ENCODE measurements around the gene ANTXR1.

ANTXR1 gene

GRCh38 chr2:69131452-69131851 is 118.5 kb downstream of the ANTXR1 start:
- no peaks in the 10 kb centered on the region for H3K4me1 Mint-ChIP-seq (ENCODE audit: low read depth)
- H3K36me3 Mint-ChIP-seq = no peaks in the 10 kb centered on the region
- H3K9me3 Mint-ChIP-seq (ENCODE audit: low read depth) = no peaks in the 10 kb centered on the region
- no peak overlapping the region for H3K4me3 Mint-ChIP-seq
- H3K27ac Mint-ChIP-seq = no peak overlapping the region
- H3K27me3 Mint-ChIP-seq = peaks cover 2% of the 10 kb centered on the region

GRCh38 chr2:69131983-69132675 is 119.2 kb downstream of the ANTXR1 start:
- no peaks in the 10 kb centered on the region for H3K4me1 Mint-ChIP-seq (ENCODE audit: low read depth)
- H3K9me3 Mint-ChIP-seq (ENCODE audit: low read depth) = no peaks in the 10 kb centered on the region
- peaks cover 2% of the 10 kb centered on the region for H3K27me3 Mint-ChIP-seq
- H3K36me3 Mint-ChIP-seq = no peaks in the 10 kb centered on the region
- H3K4me3 Mint-ChIP-seq = no peak overlapping the region
- no peak overlapping the region for H3K27ac Mint-ChIP-seq

GRCh38 chr2:69132960-69133590 is 120.1 kb downstream of the ANTXR1 start:
- Mint-ChIP-seq H3K36me3 (no peaks in the 10 kb centered on the region), H3K9me3 (ENCODE audit: low read depth) (no peaks in the 10 kb centered on the region), H3K4me3 (no peak overlapping the region), H3K27me3 (no peaks in the 10 kb centered on the region), H3K27ac (no peak overlapping the region), H3K4me1 (ENCODE audit: low read depth) (no peaks in the 10 kb centered on the region)

GRCh38 chr2:69133898-69134297 is 120.9 kb downstream of the ANTXR1 start:
- Mint-ChIP-seq H3K27ac (no peak overlapping the region), H3K27me3 (no peaks in the 10 kb centered on the region), H3K4me1 (ENCODE audit: low read depth) (no peaks in the 10 kb centered on the region), H3K4me3 (no peak overlapping the region), H3K9me3 (ENCODE audit: low read depth) (no peaks in the 10 kb centered on the region), H3K36me3 (no peaks in the 10 kb centered on the region)

DNA sequence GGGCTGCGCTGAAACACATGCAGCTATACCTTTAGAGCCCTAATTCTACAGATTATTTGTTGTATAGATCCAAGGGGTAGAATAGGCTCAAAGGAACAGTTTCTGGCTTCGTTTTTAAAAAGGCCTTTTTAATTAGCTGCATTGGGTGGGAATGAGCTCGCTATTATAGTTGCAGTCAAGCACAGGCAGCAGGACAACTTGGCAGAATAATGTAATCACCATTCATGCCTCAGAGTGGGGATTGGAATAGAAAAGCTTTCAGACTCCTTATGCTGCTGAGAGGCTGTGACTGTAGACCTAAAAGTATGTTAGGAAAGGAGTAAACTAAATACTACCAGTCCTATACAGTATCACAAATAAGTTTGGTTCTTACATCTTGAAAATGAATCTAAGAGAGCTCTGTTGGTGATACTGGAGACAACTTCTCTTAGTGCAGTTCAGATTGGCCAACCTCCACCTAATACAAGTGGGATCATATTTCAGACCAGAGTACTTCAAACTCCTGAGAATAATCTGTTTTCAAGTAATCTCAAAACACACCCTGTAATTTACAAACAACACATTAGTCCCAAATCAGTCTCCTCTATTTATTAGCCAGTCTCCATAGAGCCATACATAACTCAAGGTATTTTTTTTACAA is 121.4 kb downstream of the ANTXR1 start:
- no peaks in the 10 kb centered on the region for H3K36me3 Mint-ChIP-seq
- H3K9me3 Mint-ChIP-seq (ENCODE audit: low read depth) = no peaks in the 10 kb centered on the region
- H3K4me1 Mint-ChIP-seq (ENCODE audit: low read depth) = no peaks in the 10 kb centered on the region
- H3K4me3 Mint-ChIP-seq = no peak overlapping the region
- no peaks in the 10 kb centered on the region for H3K27me3 Mint-ChIP-seq
- H3K27ac Mint-ChIP-seq = no peak overlapping the region

DNA sequence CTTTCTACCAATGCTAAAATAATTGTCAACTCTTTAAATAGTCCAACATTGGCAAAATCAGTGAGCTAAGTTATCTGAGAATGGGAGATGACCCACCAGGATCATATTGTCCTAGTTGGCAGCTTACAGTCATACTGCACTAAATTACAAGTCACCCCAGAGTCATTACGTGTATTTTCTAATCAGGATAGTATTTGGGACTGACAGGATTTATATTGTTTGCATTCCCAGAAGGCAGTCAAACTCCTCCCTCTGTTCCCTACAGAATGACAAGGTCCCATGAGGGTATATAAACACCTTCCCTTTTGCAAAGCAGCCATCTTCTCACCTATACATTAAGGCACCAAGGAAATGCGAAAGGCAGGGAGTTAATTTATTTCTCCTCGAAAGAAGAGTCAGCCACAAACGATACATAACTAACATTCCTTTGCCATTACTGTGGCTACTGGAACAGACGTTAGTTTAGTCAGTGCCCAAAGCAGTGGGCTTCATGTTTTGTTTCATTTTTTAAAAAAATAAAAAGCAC is 125.3 kb downstream of the ANTXR1 start:
- H3K9me3 Mint-ChIP-seq (ENCODE audit: low read depth) = no peaks in the 10 kb centered on the region

DNA sequence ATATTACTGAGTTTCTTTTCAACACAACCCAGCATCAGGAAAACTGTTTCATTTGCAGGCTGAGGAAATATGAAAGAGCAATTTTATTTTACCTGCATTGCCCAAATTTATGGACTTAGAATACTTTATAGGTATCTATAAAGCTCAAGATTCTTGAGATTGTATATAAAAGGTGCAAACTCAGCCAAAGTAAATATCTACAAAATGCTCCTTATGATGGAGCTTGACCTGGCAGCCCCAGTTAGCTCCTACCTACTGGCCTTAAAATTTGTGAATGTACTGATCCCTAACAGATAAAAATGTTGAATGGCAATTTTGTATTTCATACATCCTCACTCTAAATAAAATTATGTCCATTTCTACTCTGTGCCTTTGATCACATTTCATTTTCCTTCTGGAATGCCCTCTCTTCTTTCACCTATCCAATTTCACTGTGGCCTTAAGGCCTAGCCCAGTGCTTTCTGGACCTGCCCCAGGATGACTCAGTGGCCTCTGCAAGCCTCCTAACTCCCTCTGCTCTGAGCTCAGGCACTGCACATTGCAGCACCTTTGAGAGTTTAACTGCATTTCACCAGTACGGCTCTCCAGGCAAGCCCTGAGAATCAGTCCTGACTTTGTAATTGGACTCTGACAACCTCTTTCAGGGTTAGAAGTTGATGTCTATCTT is 125.9 kb downstream of the ANTXR1 start:
- no peaks in the 10 kb centered on the region for H3K27me3 Mint-ChIP-seq
- no peak overlapping the region for H3K27ac Mint-ChIP-seq
- H3K4me3 Mint-ChIP-seq = no peak overlapping the region
- H3K4me1 Mint-ChIP-seq (ENCODE audit: low read depth) = no peaks in the 10 kb centered on the region
- H3K9me3 Mint-ChIP-seq (ENCODE audit: low read depth) = no peaks in the 10 kb centered on the region
- no peaks in the 10 kb centered on the region for H3K36me3 Mint-ChIP-seq

More for the DNA sequence above, 125.3 kb downstream of the ANTXR1 start:
- Mint-ChIP-seq H3K36me3 (no peaks in the 10 kb centered on the region), H3K27ac (no peak overlapping the region), H3K4me3 (no peak overlapping the region), H3K4me1 (ENCODE audit: low read depth) (no peaks in the 10 kb centered on the region), H3K27me3 (no peaks in the 10 kb centered on the region)

- Mint-ChIP-seq H3K9me3 (ENCODE audit: low read depth) (no peaks in the 10 kb centered on the region), H3K36me3 (no peaks in the 10 kb centered on the region), H3K27me3 (no peaks in the 10 kb centered on the region), H3K27ac (no peak overlapping the region), H3K4me1 (ENCODE audit: low read depth) (no peaks in the 10 kb centered on the region), H3K4me3 (no peak overlapping the region)
These were observed 127.0 kb downstream of the ANTXR1 start for GRCh38 chr2:69139778-69140670.

GRCh38 chr2:69141061-69141460 is 128.1 kb downstream of the ANTXR1 start:
- Mint-ChIP-seq H3K27ac (no peak overlapping the region), H3K9me3 (ENCODE audit: low read depth) (no peaks in the 10 kb centered on the region), H3K4me3 (no peak overlapping the region), H3K36me3 (no peaks in the 10 kb centered on the region), H3K27me3 (no peaks in the 10 kb centered on the region), H3K4me1 (ENCODE audit: low read depth) (no peaks in the 10 kb centered on the region)

- Mint-ChIP-seq H3K9me3 (ENCODE audit: low read depth) (no peaks in the 10 kb centered on the region), H3K27me3 (no peaks in the 10 kb centered on the region), H3K4me3 (no peak overlapping the region), H3K36me3 (no peaks in the 10 kb centered on the region), H3K27ac (no peak overlapping the region), H3K4me1 (ENCODE audit: low read depth) (no peaks in the 10 kb centered on the region)
These were observed 130.9 kb downstream of the ANTXR1 start for GRCh38 chr2:69143748-69144360.

DNA sequence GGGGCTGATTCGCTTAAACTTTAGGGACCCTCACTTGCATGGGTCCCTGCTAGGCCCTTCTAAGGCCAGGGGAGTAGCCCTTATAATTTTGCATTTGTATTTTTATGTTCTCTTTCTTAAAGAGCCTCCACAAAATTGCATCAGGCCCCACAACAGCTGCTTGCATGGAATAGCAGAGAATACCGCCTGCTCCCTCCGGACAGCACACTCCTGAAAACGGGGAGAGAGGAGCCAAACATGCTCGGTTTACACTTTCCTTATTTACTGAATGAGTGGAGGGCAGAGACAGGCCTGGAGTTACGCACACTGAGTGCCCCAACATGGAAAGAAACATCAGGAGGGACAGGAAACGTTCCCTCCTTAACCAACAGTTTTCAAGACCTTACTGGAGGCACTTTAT is 132.2 kb downstream of the ANTXR1 start:
- no peak overlapping the region for H3K27ac Mint-ChIP-seq
- no peaks in the 10 kb centered on the region for H3K36me3 Mint-ChIP-seq
- H3K9me3 Mint-ChIP-seq (ENCODE audit: low read depth) = no peaks in the 10 kb centered on the region
- no peaks in the 10 kb centered on the region for H3K27me3 Mint-ChIP-seq
- H3K4me3 Mint-ChIP-seq = no peak overlapping the region
- H3K4me1 Mint-ChIP-seq (ENCODE audit: low read depth) = no peaks in the 10 kb centered on the region

DNA sequence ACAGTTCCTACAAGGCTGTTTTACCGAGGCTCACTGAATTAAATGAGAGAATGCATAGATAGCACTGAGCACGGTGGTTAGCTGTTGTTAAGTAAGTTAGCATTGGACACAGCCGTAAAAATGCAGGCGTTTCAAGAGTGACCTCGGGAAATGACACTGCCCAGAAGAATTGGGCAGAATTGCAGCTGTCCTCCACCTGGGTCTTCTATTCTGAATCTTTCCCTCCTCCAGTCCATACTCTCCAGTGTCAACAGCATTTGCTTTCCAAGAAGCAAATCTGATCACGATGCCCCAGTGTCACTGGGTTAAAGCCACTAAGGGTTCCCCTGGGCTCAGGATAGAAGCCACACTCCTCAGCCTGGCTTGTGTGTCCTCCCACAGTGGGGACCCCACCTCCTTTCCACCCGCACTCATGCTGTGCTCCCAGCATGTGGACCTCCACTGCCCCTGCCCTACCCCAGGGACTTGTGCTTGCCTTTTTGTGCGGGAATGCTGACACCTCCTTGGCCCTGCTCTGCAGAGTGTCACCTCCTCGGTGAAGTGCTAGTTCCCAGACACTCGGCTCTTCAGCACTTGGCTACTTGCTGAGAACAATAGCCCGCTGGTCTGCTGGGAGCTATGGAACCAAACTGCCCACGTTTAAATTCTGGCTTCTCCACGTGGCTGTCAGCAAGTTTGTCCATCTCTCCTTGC is 135.0 kb downstream of the ANTXR1 start:
- no peak overlapping the region for H3K27ac Mint-ChIP-seq
- no peaks in the 10 kb centered on the region for H3K36me3 Mint-ChIP-seq
- no peaks in the 10 kb centered on the region for H3K27me3 Mint-ChIP-seq
- no peaks in the 10 kb centered on the region for H3K4me1 Mint-ChIP-seq (ENCODE audit: low read depth)
- H3K4me3 Mint-ChIP-seq = no peak overlapping the region
- no peaks in the 10 kb centered on the region for H3K9me3 Mint-ChIP-seq (ENCODE audit: low read depth)

DNA sequence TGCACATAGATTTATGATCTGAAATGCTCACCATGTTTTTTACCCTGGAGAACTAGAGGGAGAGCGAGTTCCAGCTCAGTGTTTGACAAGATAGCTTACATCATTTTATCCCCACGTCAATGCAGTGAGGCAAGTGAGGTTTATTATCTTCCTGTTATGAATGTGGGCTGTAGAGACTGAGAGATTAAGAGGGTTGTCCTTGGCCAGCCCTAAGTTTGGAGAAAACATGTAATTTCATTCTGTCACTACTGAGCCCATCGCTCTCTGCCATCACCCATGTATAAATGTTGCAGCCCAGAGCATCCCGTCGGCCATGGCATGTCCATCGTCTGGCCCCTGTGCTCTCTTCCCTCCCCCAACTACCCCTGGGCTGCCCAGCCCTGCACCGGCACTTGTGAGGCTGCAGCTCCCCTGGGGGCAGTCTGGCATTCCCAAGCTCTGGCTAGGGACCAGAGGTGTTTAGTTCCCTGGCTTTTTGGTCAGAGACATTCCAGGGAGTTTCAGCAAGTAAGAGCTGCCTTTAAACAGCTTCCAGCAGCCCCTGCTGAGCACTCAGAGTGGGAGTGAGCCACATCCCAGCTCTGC is 136.7 kb downstream of the ANTXR1 start:
- Mint-ChIP-seq H3K36me3 (no peaks in the 10 kb centered on the region), H3K27me3 (no peaks in the 10 kb centered on the region), H3K4me1 (ENCODE audit: low read depth) (no peaks in the 10 kb centered on the region), H3K9me3 (ENCODE audit: low read depth) (no peaks in the 10 kb centered on the region), H3K4me3 (no peak overlapping the region), H3K27ac (no peak overlapping the region)

Data from activated naive CD8-positive, alpha-beta T cell (primary cell).